ENCODE results near the gene SERPIND1.

Gene SERPIND1

GRCh38 chr22:20793748-20794649, 20.1 kb downstream of the SERPIND1 start:
- DNase-seq: no peak

GRCh38 chr22:20794650-20795413, 20.9 kb downstream of the SERPIND1 start:
- DNase-seq: no peak

DNA sequence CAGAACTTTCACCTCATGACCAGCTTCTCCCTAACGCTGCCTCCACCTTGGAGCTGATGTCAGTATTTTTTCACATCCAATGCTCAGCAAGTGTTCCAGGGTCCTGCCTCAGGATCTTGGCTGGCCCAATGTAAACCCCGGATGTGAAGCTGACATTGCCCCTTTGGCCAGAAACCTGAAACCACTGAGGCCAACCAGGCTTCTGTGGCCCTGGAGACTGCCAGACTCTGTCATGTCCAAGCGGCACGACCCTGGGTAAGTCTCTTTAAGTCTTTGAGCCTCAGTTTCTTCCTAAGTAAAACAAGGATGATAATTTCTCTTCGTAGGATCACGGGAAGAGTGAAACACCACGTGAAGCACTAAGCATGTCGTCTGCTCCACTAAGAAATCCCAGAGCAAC, 22.8 kb downstream of the SERPIND1 start:
- no peak for DNase-seq

DNA sequence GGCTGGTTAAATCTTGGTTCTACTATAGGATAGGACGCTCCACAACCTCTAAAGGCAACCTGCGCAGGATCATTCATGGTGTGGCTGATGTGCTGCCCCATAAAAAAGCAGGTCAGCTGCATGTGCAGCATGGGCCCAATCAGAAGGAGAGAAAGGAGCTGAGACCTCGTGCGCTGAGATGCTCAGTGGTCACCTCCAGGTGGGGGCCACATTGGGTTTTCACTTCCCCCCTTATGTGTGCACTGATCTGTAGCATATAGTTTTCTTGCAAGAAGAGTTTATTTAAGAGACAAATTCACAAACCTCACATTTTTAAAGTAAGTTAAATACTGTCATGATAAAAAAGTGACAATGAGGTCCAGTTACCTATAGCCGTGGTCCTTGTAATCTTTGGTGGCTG, 24.3 kb downstream of the SERPIND1 start:
- DNase-seq: no peak

- DNase-seq: no peak
Measured at GRCh38 chr22:20798974-20799373, 25.1 kb downstream of the SERPIND1 start.

- DNase-seq: no peak
Measured at GRCh38 chr22:20799449-20799848, 25.5 kb downstream of the SERPIND1 start.

DNA sequence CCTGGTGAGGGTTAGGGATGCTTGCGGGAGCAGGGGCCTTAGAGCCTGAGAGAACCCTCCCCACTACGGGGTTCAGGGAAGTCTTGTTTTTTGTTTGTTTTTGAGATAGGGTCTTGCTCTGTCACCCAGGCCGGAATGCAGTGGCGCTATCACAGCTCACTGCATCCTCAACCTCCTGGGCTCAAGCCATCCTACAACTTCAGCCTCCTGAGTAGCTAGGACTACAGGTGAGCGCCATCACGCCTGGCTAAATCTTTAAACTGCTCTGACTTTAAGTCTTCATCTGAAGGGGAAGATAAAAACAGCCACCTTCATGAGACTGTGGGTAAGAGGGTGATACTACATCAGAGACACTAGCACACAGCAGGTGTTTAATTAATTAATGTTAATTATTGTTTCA, 28.5 kb downstream of the SERPIND1 start:
- DNase-seq: no peak

DNA sequence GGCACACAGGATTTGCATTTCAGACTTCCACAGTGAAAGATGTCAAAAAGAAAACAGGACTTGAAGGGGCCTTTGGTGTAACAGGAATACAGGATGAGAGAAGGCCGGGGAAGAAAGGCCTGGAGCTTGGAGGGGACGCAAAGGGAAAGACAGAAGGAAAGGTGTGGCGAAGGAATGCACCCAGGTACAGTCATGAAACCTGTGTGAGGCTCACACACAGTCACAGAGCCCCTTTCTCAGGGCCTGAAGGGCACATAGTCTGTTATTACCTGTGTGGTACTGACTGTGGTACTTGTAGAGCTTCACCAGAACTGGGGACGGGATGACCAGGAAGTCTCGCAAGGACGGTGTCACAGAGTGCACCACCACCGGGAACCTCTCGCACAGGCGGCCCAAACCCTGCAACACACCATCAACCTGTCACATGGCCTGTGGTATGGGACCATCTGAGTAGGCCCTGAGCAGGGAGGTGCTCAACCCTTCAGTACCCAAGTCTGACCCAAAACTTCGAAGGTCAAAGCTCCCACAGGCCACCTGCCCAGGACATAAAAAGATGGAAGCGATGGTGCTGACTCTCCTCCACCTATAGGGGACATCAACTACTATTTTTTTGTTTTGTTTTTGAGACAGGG, 29.1 kb downstream of the SERPIND1 start:
- no peak for DNase-seq

- peak; percentile 34 for DNase-seq
Measured at GRCh38 chr22:20803696-20804324, 29.9 kb downstream of the SERPIND1 start.

DNA sequence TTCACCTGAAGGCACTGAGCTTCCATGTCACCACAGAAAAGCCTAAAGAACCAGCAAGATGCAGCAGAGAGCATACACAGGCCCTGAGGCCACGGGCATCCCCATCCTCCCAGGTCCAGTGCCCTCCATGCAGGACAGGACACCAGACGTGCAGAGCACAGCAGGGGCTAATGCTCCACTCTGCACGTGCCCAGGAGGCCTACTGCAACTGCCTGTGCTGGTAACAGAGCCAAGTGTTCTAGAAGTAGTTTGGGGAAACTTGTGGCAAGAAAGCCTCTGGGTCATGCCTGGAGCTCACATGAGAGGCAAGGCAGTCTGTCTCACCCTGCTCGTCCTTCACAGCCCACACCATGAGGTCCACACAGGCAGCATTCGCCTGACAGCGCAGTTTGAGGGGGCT, 30.7 kb downstream of the SERPIND1 start:
- no peak for DNase-seq

- no peak for DNase-seq
Measured at GRCh38 chr22:20805972-20806471, 32.1 kb downstream of the SERPIND1 start.

- DNase-seq: no peak
Measured at GRCh38 chr22:20807315-20807752, 33.4 kb downstream of the SERPIND1 start.

DNA sequence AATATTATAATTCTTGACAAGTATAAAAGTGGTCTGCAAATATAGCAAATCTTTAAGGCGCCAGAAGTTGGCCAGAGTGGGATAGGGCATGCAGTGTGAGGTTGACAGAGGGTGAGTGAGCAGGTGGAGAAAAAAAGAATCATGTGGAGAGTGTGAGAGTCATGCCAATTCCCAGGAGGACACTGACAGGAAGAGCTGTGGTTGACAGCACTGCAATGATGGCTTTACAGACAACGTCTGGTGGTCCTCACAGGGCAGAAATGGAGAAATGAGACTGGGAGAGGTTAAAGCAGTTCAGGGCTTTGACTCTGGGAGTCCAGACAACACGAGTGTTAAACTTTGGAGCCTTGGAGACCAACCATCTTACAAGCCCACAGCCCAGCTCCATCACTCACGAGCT, 34.9 kb downstream of the SERPIND1 start:
- no peak for DNase-seq

GRCh38 chr22:20809538-20810185, 35.7 kb downstream of the SERPIND1 start:
- no peak for DNase-seq

DNA sequence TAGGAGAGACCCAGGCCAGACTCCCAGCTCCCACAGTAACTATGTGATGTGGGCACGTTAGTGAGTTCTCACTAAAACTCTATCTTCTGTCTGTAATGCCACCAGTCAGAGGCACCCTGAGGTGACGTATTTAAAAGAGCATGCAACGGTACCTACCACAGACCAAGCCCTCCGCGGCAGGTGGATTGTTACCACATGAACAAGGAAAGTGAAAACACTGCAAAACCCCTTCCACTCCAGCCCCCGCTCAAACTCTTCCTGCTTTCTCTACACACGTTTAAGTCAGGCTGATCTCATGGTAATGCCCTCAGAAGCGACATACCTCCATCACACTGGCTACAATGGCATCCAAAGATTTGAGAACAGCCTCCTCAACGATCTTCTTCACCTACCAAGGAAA, 36.7 kb downstream of the SERPIND1 start:
- no peak for DNase-seq

DNA sequence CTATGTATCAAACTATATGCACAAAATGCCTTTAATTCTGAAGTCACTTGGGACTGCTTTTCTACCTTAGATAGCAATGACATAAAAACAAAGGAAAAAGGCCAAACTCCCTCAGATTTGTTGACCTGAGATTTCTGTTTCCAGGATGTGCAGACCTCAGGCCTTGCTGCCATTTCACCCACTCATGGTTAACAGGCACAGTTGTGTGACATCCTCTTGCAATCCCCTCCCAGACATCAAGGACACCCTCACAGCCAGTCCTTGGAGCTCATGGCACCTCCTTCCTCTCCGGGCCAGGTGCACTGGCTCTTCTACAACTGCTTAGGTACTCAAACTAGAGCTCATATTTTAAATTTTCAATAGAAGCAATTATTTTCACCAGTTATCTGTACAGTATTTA, 37.3 kb downstream of the SERPIND1 start:
- no peak for DNase-seq

- no peak for DNase-seq
Measured at GRCh38 chr22:20811971-20812660, 38.2 kb downstream of the SERPIND1 start.

GRCh38 chr22:20813056-20813455, 39.1 kb downstream of the SERPIND1 start:
- DNase-seq: no peak

DNA sequence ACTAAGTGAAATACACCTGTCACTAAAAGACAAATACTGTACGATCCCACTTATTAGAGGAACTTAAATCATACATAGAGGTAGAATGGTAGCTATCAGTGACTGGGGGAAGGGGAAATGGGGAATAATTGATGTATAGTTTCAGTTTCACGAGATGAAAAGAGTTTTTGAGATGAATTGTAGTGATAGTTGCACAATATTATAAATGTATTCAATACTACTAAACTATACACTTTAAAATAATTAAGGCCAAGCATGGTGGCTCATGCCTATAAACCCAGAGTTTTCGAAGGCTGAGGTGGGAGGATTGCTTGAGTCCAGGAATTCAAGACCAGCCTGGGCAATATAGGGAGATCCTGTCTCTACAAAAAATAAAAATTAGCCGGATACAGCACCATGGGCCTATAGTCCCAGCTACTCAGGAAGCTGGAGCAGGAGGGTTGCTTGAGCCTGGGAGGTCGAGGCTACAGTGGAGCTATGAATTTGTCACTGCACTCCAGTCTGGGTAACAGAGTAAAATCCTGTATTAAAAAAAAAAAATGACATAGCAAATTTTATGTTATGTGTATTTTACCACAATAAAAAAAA, 40.4 kb downstream of the SERPIND1 start:
- no peak for DNase-seq

DNA sequence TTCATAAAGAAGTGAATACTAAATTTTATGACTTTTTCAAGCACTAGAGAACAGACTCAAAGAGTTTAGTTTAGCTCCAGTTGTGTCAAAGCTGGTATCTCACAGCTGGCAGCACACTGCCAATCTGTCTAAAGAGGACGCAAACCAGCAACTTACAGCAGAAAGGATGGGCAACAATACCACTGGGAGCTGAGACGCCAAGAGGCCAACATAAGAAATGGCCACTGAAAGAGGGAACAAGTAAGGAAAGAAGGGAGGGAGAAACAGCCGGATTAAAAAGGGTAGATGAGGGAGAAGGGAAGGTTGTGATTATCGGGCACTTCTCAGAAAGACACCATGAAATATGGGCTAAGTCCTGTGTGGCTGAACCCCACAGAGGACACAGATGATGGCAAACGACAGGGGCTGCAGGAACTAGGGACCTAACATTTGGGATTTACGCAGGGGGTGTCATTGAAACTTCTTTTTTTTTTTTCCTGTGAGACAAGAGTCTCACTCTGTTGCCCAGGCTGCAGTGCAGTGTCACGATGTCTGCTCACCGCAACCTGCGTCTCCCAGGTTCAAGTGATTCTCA, 41.7 kb downstream of the SERPIND1 start:
- no peak for DNase-seq

GRCh38 chr22:20816559-20816958, 42.6 kb downstream of the SERPIND1 start:
- DNase-seq: no peak
